WTC11 (cell line): ENCODE data around the gene ANAPC7. TPM values are rescaled to one million over a fixed set of nuclear protein-coding genes. Genes with fewer than 3 reads are reported as not detected.

Experiments
- ATF2 ChIP-seq: sonication (generic); formaldehyde crosslinking; IDR thresholded peaks from 2 replicates; pipeline ENCODE4 v1.8.1; 2022; ENCODE audit warnings: low read depth, missing genetic modification reagents, borderline replicate concordance
- CDX4 ChIP-seq: fragments of 250-450 bp; sonication (Bioruptor Pico); IDR thresholded peaks from 2 replicates; pipeline ENCODE4 v1.9.0; 2021; ENCODE audit warnings: moderate library complexity, mild to moderate bottlenecking, inconsistent platforms, borderline replicate concordance
- CREB1 ChIP-seq: sonication (generic); formaldehyde crosslinking; IDR thresholded peaks from 2 replicates; pipeline ENCODE4 v1.8.0; 2023; ENCODE audit warnings: mild to moderate bottlenecking, missing genetic modification reagents
- ELF4 ChIP-seq: sonication (generic); formaldehyde crosslinking; IDR thresholded peaks from 2 replicates; pipeline ENCODE4 v1.8.1; 2022; ENCODE audit warnings: low read depth, mild to moderate bottlenecking, moderate library complexity, missing genetic modification reagents
- FOXK1 ChIP-seq: sonication (generic); formaldehyde crosslinking; IDR thresholded peaks from 2 replicates; pipeline ENCODE4 v1.8.0; 2022; ENCODE audit warnings: mild to moderate bottlenecking, moderate library complexity, missing genetic modification reagents
- IRF1 ChIP-seq: sonication (generic); formaldehyde crosslinking; IDR thresholded peaks from 2 replicates; pipeline ENCODE4 v1.8.0; 2023; ENCODE audit warnings: missing genetic modification reagents
- IRF2 ChIP-seq: sonication (generic); formaldehyde crosslinking; IDR thresholded peaks from 2 replicates; pipeline ENCODE4 v1.8.0; 2022; ENCODE audit warnings: low read depth, missing genetic modification reagents, borderline replicate concordance
- JAZF1 ChIP-seq: fragments of 250-450 bp; sonication (Bioruptor Pico); IDR thresholded peaks from 2 replicates; pipeline ENCODE4 v1.9.0; 2021; ENCODE audit warnings: moderate library complexity, mild to moderate bottlenecking, inconsistent platforms
- KAT7 ChIP-seq: sonication (generic); formaldehyde crosslinking; IDR thresholded peaks from 2 replicates; pipeline ENCODE4 v1.8.1; 2023; ENCODE audit warnings: missing genetic modification reagents, mild to moderate bottlenecking, borderline replicate concordance
- NFATC4 ChIP-seq: fragments of 250-450 bp; sonication (Bioruptor Pico); IDR thresholded peaks from 2 replicates; pipeline ENCODE4 v1.9.0; 2021; ENCODE audit warnings: mild to moderate bottlenecking
- NR2C2 ChIP-seq: sonication (generic); formaldehyde crosslinking; IDR thresholded peaks from 2 replicates; pipeline ENCODE4 v1.8.0; 2022; ENCODE audit warnings: mild to moderate bottlenecking, missing genetic modification reagents
- RELA ChIP-seq: sonication (generic); formaldehyde crosslinking; IDR thresholded peaks from 2 replicates; pipeline ENCODE4 v1.8.1; 2022; ENCODE audit warnings: missing genetic modification reagents, mild to moderate bottlenecking, borderline replicate concordance
- RORB ChIP-seq: fragments of 250-450 bp; sonication (Bioruptor Pico); IDR thresholded peaks from 2 replicates; pipeline ENCODE4 v1.9.0; 2021; ENCODE audit warnings: mild to moderate bottlenecking
- STAT6 ChIP-seq: sonication (generic); formaldehyde crosslinking; conservative IDR thresholded peaks from 2 replicates; pipeline ENCODE4 v1.8.1; 2023; ENCODE audit warnings: mild to moderate bottlenecking, low read depth, missing genetic modification reagents, moderate library complexity
- TEAD4 ChIP-seq: sonication (generic); formaldehyde crosslinking; IDR thresholded peaks from 2 replicates; pipeline ENCODE4 v1.8.0; 2022; ENCODE audit warnings: mild to moderate bottlenecking, missing genetic modification reagents
- ZBTB43 ChIP-seq: sonication (generic); formaldehyde crosslinking; IDR thresholded peaks from 2 replicates; pipeline ENCODE4 v1.8.1; 2023; ENCODE audit warnings: mild to moderate bottlenecking, missing genetic modification reagents
- ZNF263 ChIP-seq: sonication (generic); formaldehyde crosslinking; IDR thresholded peaks from 2 replicates; pipeline ENCODE4 v1.8.1; 2022; ENCODE audit warnings: low read depth, mild to moderate bottlenecking, moderate library complexity, missing genetic modification reagents
- ZNF416 ChIP-seq: fragments of 250-450 bp; sonication (Bioruptor Pico); IDR thresholded peaks from 2 replicates; pipeline ENCODE4 v1.9.0; 2021; ENCODE audit warnings: mild to moderate bottlenecking, inconsistent platforms
- ZNF512 ChIP-seq: sonication (generic); formaldehyde crosslinking; IDR thresholded peaks from 2 replicates; pipeline ENCODE4 v1.8.1; 2022; ENCODE audit warnings: missing genetic modification reagents, borderline replicate concordance
- ZNF532 ChIP-seq: fragments of 250-450 bp; sonication (Bioruptor Pico); IDR thresholded peaks from 2 replicates; pipeline ENCODE4 v1.9.0; 2021; ENCODE audit warnings: mild to moderate bottlenecking, borderline replicate concordance
- ZSCAN18 ChIP-seq: fragments of 250-450 bp; sonication (Bioruptor Pico); IDR thresholded peaks from 2 replicates; pipeline ENCODE4 v2.1.2; 2022; ENCODE audit warnings: mild to moderate bottlenecking, moderate library complexity
- total RNA-seq: library from RNA; stranded (reverse); gene quantifications from 3 replicates; pipeline ENCODE4 v1.2.3, GENCODE V29; 2021

ANAPC7 gene
- total RNA-seq, 1 experiment from 2014 or later = 93.4 TPM

GRCh38 chr12:110403146-110403975 lies at the start of gene ANAPC7 (continued):
- TF ChIP-seq ATF2 (CRISPR knock-in tag) (no peak), RELA (CRISPR knock-in tag) (peak; percentile 88; the same call in 1 of the 2 replicates), CDX4 (CRISPR knock-in tag) (no peak), ZNF416 (CRISPR knock-in tag) (no peak), ELF4 (CRISPR knock-in tag) (no peak), STAT6 (no peak), FOXK1 (no peak), ZNF263 (CRISPR knock-in tag) (no peak), JAZF1 (CRISPR knock-in tag) (no peak), TEAD4 (CRISPR knock-in tag) (0 out of 2 replicates have a peak, but pooled peaks have one; percentile 16), ZSCAN18 (CRISPR knock-in tag) (no peak), ZBTB43 (CRISPR knock-in tag) (no peak), IRF2 (CRISPR knock-in tag) (no peak), RORB (CRISPR knock-in tag) (no peak), CREB1 (CRISPR knock-in tag) (no peak), NFATC4 (CRISPR knock-in tag) (no peak), NR2C2 (no peak), IRF1 (CRISPR knock-in tag) (0 out of 2 replicates have a peak, but pooled peaks have one; percentile 48), ZNF532 (CRISPR knock-in tag) (0 out of 2 replicates have a peak, but pooled peaks have one; percentile 53), KAT7 (CRISPR knock-in tag) (0 out of 2 replicates have a peak, but pooled peaks have one; percentile 62), ZNF512 (CRISPR knock-in tag) (no peak)
